Measurements from ENCODE around the gene DHDH. TPM values are rescaled to one million over a fixed set of nuclear protein-coding genes. Genes with fewer than 3 reads are reported as not detected.

The DHDH gene
- total RNA-seq, 1 donor from 2014 or later = 1.2 TPM

DNA sequence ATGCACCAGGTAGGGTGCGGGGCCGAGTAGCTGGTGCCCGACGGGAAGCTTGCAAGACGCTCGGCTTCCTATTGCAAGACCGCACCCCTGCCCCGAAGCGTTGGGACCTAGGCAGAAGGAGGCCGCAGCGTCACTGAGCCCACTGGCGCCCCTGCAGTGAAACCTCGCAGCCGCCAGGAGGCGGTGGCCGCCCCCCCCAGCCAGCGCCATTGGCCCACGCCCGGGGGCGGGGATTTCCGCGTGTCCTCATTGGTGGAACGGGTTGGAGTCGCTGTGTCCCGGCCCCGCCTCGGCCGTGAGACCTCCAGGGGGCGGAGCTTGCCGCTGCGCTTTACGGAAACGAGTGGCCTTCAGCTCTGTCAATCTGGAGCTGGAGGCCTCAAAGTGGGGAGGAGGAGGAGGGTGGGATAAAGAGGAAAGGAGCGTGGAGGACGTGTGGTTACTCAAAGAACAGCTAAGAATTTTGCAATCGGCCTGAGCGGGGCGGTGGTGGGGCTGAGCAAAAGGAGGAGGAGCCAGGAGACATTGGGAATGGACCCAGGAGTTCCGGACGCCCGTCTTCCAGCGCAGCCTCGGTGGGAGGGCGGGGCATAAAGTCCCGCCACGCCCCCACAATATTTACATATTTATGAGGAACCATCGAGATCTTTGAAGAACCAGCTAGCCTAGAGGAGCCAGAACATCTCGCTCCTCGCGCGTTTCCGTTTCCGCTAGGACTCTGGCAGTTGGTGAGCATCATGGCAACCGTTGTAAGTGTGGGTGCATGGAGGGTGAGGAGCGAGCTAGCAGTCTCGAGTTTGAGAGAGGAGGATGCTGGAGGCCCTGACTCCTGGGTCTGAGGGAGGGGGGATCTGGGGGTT is 59.9 kb downstream of the DHDH start, which contains the start of the genes GYS1 and RUVBL2:
Gene GYS1 (minus strand): TSS at position 135 of the 860 bp plus-strand sequence. CDS start 197 bp downstream, outside the sequence.
Gene RUVBL2 (plus strand): TSS at position 713 of the 860 bp plus-strand sequence. CDS start 25 bp downstream, at position 738.
- peak; percentile 92 for ATAC-seq

DNA sequence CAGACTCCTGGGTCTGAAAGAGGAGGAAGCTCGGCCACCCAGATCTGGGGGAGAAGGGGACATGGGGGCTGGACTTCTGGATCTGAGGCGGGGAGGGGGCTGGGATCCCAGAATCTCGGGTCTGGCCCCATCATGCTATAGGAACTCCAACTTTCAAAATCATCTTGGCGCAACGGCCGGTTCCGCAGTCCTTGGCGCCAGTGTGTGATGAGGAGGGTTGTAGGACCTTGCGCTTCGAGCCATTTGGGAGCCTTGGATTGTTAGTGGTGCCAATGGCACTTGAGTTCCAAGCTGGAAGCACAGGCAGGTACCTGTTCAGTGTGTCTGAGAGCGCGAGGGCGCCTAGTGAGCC is 60.5 kb downstream of the DHDH start:
- ATAC-seq = no peak

Other genes with a start within 250 kb of the DHDH start
- 101 TPM for gene FUT2, start 237.7 kb upstream of the DHDH start, total RNA-seq
- gene MAMSTR, start 214.0 kb upstream of the DHDH start, total RNA-seq = 0.56 TPM
- gene RASIP1, start 193.1 kb upstream of the DHDH start, total RNA-seq = 7.3 TPM
- gene IZUMO1, start 186.8 kb upstream of the DHDH start, total RNA-seq = 1.3 TPM
- 6.1 TPM for gene FUT1, start 181.1 kb upstream of the DHDH start, total RNA-seq
- not detected for gene FGF21, start 178.2 kb upstream of the DHDH start, total RNA-seq
- gene BCAT2, start 122.7 kb upstream of the DHDH start, total RNA-seq = 31.0 TPM
- gene HSD17B14, start 97.2 kb upstream of the DHDH start, total RNA-seq = 0.40 TPM
- gene PLEKHA4, start 65.1 kb upstream of the DHDH start, total RNA-seq = 8.1 TPM
- gene PPP1R15A, start 61.3 kb upstream of the DHDH start, total RNA-seq = 30.0 TPM
- 0.24 TPM for gene TULP2, start 35.0 kb upstream of the DHDH start, total RNA-seq
- 104 TPM for gene NUCB1, start 33.4 kb upstream of the DHDH start, total RNA-seq
- 58.9 TPM for gene BAX, start 21.2 kb downstream of the DHDH start, total RNA-seq
- 417 TPM for gene FTL, start 31.6 kb downstream of the DHDH start, total RNA-seq
- gene GYS1, start 59.6 kb downstream of the DHDH start, total RNA-seq = 50.8 TPM
- gene RUVBL2, start 60.2 kb downstream of the DHDH start, total RNA-seq = 79.0 TPM
- not detected for gene LHB, start 83.4 kb downstream of the DHDH start, total RNA-seq
- gene CGB3, start 90.6 kb downstream of the DHDH start, total RNA-seq = not detected
- gene CGB2, start 98.2 kb downstream of the DHDH start, total RNA-seq = not detected
- not detected for gene CGB1, start 103.2 kb downstream of the DHDH start, total RNA-seq
- gene CGB5, start 110.1 kb downstream of the DHDH start, total RNA-seq = not detected
- gene CGB8, start 115.4 kb downstream of the DHDH start, total RNA-seq = not detected
- 0.52 TPM for gene CGB7, start 124.0 kb downstream of the DHDH start, total RNA-seq
- 5.6 TPM for gene NTF4, start 131.1 kb downstream of the DHDH start, total RNA-seq
- gene KCNA7, start 139.0 kb downstream of the DHDH start, total RNA-seq = not detected
- 82.3 TPM for gene SNRNP70, start 151.8 kb downstream of the DHDH start, total RNA-seq
- 11.7 TPM for gene LIN7B, start 180.7 kb downstream of the DHDH start, total RNA-seq
- gene C19orf73, start 185.4 kb downstream of the DHDH start, total RNA-seq = 1.3 TPM
- 9.2 TPM for gene PPFIA3, start 185.8 kb downstream of the DHDH start, total RNA-seq
- gene HRC, start 221.7 kb downstream of the DHDH start, total RNA-seq = 0.24 TPM
- gene TRPM4, start 224.1 kb downstream of the DHDH start, total RNA-seq = 12.1 TPM